IgD-negative memory B cell (primary cell): ENCODE data around the gene HEATR5A. TPM values are rescaled to one million over a fixed set of nuclear protein-coding genes. Genes with fewer than 3 reads are reported as not detected.
"Not testable (repeated sequence)": the region's sequence is repeated elsewhere in the genome, so short reads cannot be mapped to it uniquely, and the experiment has no call there.

Experiments used
- H3K27ac Mint-ChIP-seq, 3 donors: one replicate each; pipeline ENCODE4 v1.8.0; 2020 to 2022; ENCODE audit warnings: mild to moderate bottlenecking in 3 of 3, mixed read lengths in 3 of 3, moderate library complexity in 1 of 3
- H3K27me3 Mint-ChIP-seq: one replicate; pipeline ENCODE4 v1.8.0; 2021; ENCODE audit warnings: mixed read lengths
- H3K36me3 Mint-ChIP-seq: one replicate; pipeline ENCODE4 v1.8.0; 2020; ENCODE audit warnings: mild to moderate bottlenecking, mixed read lengths
- H3K4me1 Mint-ChIP-seq, 3 donors: one replicate each; pipeline ENCODE4 v1.8.0; 2020 to 2022; ENCODE audit warnings: mixed read lengths in 3 of 3, mild to moderate bottlenecking in 1 of 3
- H3K4me3 Mint-ChIP-seq, 4 donors: one replicate each; pipeline ENCODE4 v1.8.0; 2020 to 2022; ENCODE audit warnings: mild to moderate bottlenecking in 4 of 4, mixed read lengths in 4 of 4, moderate library complexity in 3 of 4
- H3K9me3 Mint-ChIP-seq, 3 donors: one replicate each; pipeline ENCODE4 v1.8.0; 2020 to 2021; ENCODE audit warnings: mixed read lengths in 3 of 3, mild to moderate bottlenecking in 1 of 3
- polyA plus RNA-seq: library from polyadenylated mRNA; unstranded; fragments of 300-500 nt; fragmentation: Illumina TruSeq; gene quantifications from one replicate; pipeline ENCODE4 v1.2.3, GENCODE V29; 2021

Gene HEATR5A
- polyA plus RNA-seq, 1 donor from 2014 or later, result 10.2 TPM

DNA sequence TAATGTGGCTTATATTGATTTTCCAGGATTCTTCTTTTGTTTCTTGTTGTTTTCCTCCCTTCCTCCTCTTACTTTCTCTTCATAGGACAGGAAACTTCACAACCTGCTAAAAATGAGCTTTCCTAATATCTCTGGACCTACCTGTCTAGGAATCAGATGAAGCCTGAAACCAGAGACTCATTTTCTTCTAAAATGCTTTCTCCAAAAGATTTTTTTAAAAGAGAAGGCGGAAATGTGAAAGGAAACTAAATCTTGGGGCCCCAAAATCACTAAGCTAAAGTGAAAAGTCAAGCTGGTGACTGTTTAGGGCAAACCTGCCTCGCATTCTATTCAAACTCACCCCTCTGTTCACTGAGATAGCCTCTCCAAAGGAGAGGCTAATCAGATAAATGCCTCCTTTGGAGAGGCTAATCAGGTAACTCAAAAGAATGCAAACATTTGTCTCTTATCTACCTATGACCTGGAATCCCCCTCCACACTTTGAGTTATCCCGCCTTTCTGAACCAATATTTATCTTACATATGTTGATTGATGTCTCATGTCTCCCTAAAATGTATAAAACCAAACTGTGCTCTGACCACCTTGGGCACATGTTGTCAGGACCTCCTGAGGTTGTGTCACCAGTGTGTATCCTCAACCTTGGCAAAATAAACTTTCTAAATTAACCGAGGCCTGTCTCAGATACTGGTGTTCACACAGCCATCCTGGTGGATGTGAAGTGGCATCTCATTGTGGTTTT, 140.0 kb downstream of the HEATR5A start:
- Mint-ChIP-seq H3K9me3 (peaks cover 1 to 7% (median 4%) of the 10 kb centered on the region in 3 donors), H3K27ac (no peak overlapping the region), H3K4me1 (no peaks in the 10 kb centered on the region), H3K27me3 (no peaks in the 10 kb centered on the region), H3K36me3 (peaks cover 5% of the 10 kb centered on the region), H3K4me3 (no peak overlapping the region)

- Mint-ChIP-seq H3K27me3 (no peaks in the 10 kb centered on the region), H3K9me3 (peaks cover 1 to 7% (median 4%) of the 10 kb centered on the region in 3 donors), H3K27ac (no peak overlapping the region), H3K36me3 (peaks cover 5% of the 10 kb centered on the region), H3K4me3 (no peak overlapping the region), H3K4me1 (no peaks in the 10 kb centered on the region)
Measured at GRCh38 chr14:31278883-31279282, 141.5 kb downstream of the HEATR5A start.

DNA sequence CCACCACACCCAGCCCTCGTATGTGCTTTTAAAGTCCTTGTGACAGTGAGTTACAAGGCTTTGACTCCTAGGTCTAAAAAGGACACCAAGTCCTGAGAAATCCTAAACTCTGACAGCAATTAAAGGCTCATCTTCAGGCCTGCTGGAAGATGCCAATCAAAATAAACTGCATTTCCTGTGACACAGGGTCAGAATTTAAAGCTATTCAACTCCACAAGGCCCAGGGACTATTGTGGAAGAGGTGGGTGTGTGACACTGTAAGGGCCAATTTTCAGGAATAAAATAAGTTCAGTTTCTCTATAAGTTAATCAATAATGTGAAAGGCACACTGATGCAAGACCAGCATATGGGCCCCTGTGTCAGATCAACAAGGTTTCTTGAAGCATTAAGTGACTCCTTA, 143.3 kb downstream of the HEATR5A start:
- no peak overlapping the region for H3K27ac Mint-ChIP-seq
- H3K36me3 Mint-ChIP-seq, result peaks cover 5% of the 10 kb centered on the region
- H3K27me3 Mint-ChIP-seq, result no peaks in the 10 kb centered on the region
- peaks cover 1 to 7% (median 4%) of the 10 kb centered on the region in 3 donors for H3K9me3 Mint-ChIP-seq
- H3K4me3 Mint-ChIP-seq, result no peak overlapping the region
- peaks cover 0 to 3% (median 0%) of the 10 kb centered on the region in 3 donors for H3K4me1 Mint-ChIP-seq

GRCh38 chr14:31276417-31276816, 143.9 kb downstream of the HEATR5A start:
- not testable (repeated sequence) for H3K27ac Mint-ChIP-seq, H3K36me3 Mint-ChIP-seq, H3K4me1 Mint-ChIP-seq, H3K4me3 Mint-ChIP-seq, H3K9me3 Mint-ChIP-seq, H3K27me3 Mint-ChIP-seq

DNA sequence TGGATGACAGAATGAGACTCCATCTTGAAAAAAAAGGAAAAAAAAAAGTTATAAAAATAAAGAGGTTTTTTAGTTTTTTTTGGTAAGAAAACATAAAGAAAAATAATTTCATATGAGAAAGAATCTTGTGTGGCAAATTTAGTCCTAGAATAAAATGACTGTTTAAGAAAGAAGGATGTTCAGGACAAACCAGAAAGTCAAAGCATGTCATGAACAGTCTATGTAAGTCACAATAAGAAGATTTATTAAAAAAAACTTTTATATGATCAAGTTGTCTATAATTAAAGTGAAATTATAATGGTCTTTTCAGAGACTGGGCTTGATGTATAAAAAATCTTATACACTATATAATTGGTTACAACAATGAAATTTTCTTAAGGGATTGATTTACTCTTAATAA, 144.6 kb downstream of the HEATR5A start:
- H3K9me3 Mint-ChIP-seq, result peaks cover 2 to 7% (median 4%) of the 10 kb centered on the region in 3 donors
- no peak overlapping the region for H3K27ac Mint-ChIP-seq
- peaks cover 0 to 3% (median 0%) of the 10 kb centered on the region in 3 donors for H3K4me1 Mint-ChIP-seq
- H3K36me3 Mint-ChIP-seq, result peaks cover 2% of the 10 kb centered on the region
- H3K4me3 Mint-ChIP-seq, result no peak overlapping the region
- no peaks in the 10 kb centered on the region for H3K27me3 Mint-ChIP-seq

GRCh38 chr14:31271648-31272047, 148.7 kb downstream of the HEATR5A start:
- Mint-ChIP-seq H3K9me3 (peaks cover 3 to 8% (median 6%) of the 10 kb centered on the region in 3 donors), H3K27me3 (peaks cover 3% of the 10 kb centered on the region), H3K36me3 (no peaks in the 10 kb centered on the region), H3K4me1 (peaks cover 0 to 3% (median 0%) of the 10 kb centered on the region in 3 donors), H3K27ac (peak overlapping the region in 1 of 3 donors; percentile 17), H3K4me3 (no peak overlapping the region)

- Mint-ChIP-seq H3K36me3 (peaks cover 4% of the 10 kb centered on the region), H3K27me3 (peaks cover 3% of the 10 kb centered on the region), H3K9me3 (peaks cover 2 to 4% (median 3%) of the 10 kb centered on the region in 3 donors), H3K4me3 (no peak overlapping the region), H3K4me1 (peaks cover 0 to 3% (median 0%) of the 10 kb centered on the region in 3 donors), H3K27ac (no peak overlapping the region)
Measured at GRCh38 chr14:31270196-31270772, 150.1 kb downstream of the HEATR5A start.

DNA sequence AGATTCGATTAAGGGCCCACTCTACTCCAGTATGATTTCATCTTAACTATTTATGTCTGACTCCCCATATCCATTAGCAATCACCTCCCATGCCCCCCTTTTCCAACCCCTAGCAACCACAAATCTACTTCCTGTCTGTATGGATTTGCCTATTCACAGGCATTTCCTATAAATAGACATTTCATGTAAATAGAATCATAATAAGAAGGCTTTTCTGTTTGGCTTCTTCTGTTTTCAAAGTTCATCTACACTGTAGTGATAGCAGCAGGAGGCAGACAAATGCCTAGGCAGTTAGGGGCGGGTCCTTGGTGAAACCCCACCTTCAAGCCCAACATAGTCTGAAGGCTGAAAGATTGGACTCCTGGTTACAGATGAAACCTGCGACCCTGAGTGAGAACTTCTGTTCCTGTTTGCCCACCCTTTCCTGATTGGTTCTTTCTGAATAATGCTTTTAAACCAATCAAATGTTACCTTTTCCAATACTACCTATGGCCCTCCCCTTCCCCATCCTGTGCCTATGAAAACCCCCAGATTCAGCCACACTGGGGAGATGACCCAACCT, 150.6 kb downstream of the HEATR5A start:
- Mint-ChIP-seq H3K4me3 (no peak overlapping the region), H3K4me1 (peaks cover 0 to 5% (median 0%) of the 10 kb centered on the region in 3 donors), H3K27ac (no peak overlapping the region), H3K9me3 (peaks cover 2 to 4% (median 3%) of the 10 kb centered on the region in 3 donors), H3K36me3 (peaks cover 4% of the 10 kb centered on the region), H3K27me3 (peaks cover 3% of the 10 kb centered on the region)

DNA sequence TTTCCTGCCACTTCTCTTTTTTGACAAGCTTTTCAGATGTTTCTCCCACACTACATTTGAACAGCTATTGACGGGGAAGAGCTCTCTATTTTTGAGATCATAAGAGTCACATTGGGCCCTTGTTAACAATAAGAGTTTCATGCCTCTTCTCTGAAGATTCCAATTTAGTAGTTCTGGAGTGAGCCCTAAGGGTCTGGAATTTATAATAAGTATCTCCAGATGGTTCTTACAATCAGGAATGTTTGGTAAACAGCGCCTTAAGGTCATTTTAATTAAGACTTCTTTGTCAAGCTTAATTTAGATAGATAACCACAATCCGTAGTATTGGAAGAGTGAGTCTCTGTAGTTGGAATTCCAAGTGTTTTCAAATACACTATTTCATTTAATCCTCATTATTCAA, 152.1 kb downstream of the HEATR5A start:
- peaks cover 2 to 4% (median 3%) of the 10 kb centered on the region in 3 donors for H3K9me3 Mint-ChIP-seq
- peaks cover 0 to 9% (median 2%) of the 10 kb centered on the region in 3 donors for H3K4me1 Mint-ChIP-seq
- peaks cover 3% of the 10 kb centered on the region for H3K27me3 Mint-ChIP-seq
- peaks cover 4% of the 10 kb centered on the region for H3K36me3 Mint-ChIP-seq
- H3K4me3 Mint-ChIP-seq, result no peak overlapping the region
- no peak overlapping the region for H3K27ac Mint-ChIP-seq

DNA sequence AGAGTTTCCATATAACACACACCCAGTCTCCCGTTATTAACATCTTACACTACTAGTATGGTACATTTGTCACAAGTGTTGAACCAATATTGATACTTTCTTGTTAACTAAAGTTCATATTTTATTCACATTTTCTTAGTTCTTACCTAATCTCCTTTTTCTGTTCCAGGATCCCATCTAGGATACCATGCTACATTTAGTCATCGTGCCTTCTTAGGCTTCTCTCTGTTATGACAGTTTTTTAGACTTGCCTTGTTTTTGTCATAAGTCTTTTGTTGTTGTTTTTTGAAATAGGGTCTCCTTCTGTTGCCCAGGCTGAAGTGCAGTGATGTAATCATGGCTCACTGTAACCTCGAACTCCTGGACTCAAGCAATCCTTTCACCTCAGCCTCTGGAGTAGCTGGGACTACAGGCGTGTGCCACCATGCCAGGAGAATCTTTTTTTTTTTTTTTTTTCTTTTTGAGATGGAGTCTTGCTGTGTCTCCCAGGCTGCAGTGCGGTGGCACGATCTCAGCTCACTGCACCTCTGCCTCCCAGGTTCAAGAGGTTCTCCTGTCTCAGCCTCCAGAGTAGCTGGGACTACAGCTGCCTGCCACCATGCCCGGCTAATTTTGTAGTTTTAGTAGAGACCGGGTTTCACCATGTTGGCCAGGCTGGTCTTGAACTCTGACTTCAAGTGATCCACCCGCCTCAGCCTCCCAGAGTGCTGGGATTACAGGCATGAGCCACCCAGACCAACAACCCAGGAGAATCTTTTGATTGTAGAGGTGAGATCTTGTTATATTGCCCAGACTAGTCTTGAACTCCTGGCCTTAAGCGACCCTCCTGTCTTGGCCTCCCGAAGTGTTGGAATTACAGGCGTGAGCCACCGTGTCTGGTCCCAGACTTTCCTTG, 153.7 kb downstream of the HEATR5A start:
- Mint-ChIP-seq H3K9me3 (peaks cover 2 to 4% (median 3%) of the 10 kb centered on the region in 3 donors), H3K36me3 (peaks cover 4% of the 10 kb centered on the region), H3K27me3 (peaks cover 3% of the 10 kb centered on the region), H3K4me1 (peaks cover 2 to 9% (median 8%) of the 10 kb centered on the region in 3 donors), H3K4me3 (no peak overlapping the region), H3K27ac (no peak overlapping the region)

DNA sequence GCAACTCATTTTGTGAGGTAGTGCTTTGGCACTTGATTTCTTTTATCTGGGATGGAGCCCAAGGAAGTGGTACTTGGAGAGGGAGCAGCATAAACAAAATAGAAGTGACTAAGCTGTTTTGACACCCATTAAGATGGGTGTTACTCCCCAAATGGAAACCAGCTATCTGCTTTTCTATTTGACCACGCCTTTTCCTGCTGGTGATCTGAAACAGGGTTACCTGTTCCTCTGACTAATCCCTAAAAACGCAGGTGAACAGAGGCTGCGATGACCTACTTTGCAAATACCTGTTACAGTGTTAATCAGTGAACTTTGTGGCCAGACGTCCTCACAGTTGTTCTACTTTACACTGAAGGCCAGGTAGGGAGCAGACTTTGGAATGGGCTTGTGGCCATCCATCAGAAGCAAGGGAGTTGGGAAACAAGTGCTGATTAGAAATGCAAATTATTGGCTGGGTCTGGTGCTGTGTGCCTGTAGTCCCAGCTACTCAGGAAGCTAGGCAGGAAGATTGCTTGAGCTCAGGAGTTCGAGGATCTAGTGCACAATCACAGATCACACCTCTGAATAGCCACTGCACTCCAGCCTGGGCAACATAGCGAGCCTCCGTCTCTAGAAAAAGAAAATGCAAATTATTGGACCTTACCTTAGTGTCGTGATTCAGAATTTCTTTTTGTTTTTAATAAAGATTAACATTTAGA, 154.5 kb downstream of the HEATR5A start:
- Mint-ChIP-seq H3K27me3 (peaks cover 3% of the 10 kb centered on the region), H3K36me3 (peaks cover 4% of the 10 kb centered on the region), H3K4me3 (no peak overlapping the region), H3K4me1 (peaks cover 2 to 9% (median 8%) of the 10 kb centered on the region in 3 donors), H3K9me3 (peaks cover 2 to 4% (median 2%) of the 10 kb centered on the region in 3 donors), H3K27ac (no peak overlapping the region)

- H3K4me1 Mint-ChIP-seq, result peaks cover 2 to 9% (median 8%) of the 10 kb centered on the region in 3 donors
- no peak overlapping the region for H3K4me3 Mint-ChIP-seq
- H3K36me3 Mint-ChIP-seq, result peaks cover 4% of the 10 kb centered on the region
- peaks cover 1% of the 10 kb centered on the region for H3K27me3 Mint-ChIP-seq
- H3K27ac Mint-ChIP-seq, result no peak overlapping the region
- H3K9me3 Mint-ChIP-seq, result peaks cover 0 to 2% (median 0%) of the 10 kb centered on the region in 3 donors
Measured at GRCh38 chr14:31263485-31264133, 156.7 kb downstream of the HEATR5A start.

DNA sequence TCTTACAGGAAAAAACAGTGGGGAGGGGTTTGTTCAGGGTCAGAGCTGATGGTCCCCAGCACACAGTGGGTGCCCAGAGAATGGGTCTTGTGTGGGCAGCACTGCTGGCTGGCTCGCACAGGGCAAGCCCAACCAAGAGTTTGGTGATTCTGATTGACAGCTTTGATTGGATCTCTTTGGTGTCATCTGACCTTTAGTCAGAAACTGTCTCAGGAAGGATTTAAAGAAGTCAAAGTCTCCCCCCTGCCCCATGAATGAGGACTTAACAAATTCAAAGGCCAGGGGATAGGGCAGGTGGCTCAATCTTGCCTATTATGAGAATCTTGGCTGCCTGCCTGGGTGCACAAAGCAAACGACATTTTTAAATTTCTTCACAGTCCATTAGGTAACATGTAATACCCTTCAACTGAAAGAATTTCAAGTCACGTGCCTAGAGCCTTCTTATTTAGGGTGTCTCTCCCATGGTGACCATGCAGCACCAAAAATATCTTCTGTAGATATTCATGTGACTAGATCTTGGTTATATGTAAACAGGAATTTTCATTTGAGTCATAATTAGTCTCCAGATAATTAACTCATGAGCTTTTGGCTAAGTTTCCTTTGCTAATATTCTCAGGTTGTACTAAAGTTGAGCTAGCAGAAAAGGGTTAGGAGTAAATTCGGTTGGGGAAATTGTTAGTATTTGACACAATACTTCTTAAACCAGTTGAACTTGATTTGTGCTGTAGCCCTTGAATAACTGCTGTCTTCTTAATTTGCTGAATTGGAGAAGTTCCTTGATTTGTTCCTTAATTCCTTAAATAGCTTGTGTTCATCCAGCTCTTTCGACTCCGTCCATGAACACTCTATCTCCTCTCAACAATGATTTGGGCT, 158.3 kb downstream of the HEATR5A start:
- Mint-ChIP-seq H3K27ac (no peak overlapping the region), H3K4me1 (peaks cover 2 to 9% (median 9%) of the 10 kb centered on the region in 3 donors), H3K4me3 (no peak overlapping the region), H3K36me3 (peaks cover 4% of the 10 kb centered on the region), H3K9me3 (no peaks in the 10 kb centered on the region), H3K27me3 (no peaks in the 10 kb centered on the region)
